ENCODE measurements around the gene LRP2. TPM values are rescaled to one million over a fixed set of nuclear protein-coding genes. Genes with fewer than 3 reads are reported as not detected.

Gene LRP2
- total RNA-seq, 3 donors from 2014 or later: 0.03 TPM; not detected in 2

DNA sequence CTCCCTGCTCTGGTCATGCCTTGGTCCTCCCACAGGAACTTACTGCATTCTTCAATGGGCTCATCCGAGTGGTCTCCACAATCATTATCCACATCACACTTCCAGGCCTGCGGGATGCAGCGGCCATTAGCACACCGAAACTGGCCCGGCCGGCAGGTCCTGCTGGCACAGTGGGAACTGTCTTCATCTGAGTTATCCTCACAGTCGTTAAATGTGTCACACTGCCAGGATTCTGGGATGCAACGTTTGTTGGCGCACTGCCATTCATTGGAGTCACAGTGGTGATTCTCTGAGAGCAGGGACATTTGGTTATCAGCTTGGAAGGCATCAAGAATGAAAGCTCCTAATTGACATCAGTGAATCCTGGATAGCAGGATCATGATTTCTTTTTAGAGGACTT is 188.5 kb downstream of the LRP2 start:
- ATAC-seq: no peak
- Mint-ChIP-seq H3K4me3 (no peak overlapping the region), H3K4me1 (ENCODE audit: low read depth) (no peaks in the 10 kb centered on the region), H3K9me3 (no peaks in the 10 kb centered on the region), H3K27me3 (ENCODE audit: low read depth) (peaks cover 20% of the 10 kb centered on the region), H3K36me3 (ENCODE audit: insufficient read depth) (no peaks in the 10 kb centered on the region)
- no peak for DNase-seq

DNA sequence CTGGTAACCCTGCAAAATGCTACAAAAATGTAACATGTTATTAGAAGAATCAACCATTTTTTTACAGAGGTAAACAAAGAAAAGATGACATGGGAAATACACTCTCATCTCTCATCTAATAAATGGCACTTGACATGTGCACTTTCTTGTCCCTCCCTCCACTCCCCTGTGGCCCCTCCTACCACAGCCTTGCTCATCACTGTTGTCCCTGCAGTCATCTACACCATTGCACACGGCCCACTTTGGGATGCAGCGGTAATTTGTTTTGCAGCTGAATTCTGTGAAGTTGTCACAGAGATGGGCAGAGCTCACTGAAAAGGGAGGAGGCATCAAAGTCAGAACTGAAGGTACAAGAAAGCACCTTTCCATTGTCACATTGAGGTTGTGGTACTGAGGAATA is 189.4 kb downstream of the LRP2 start:
- H3K27me3 Mint-ChIP-seq (ENCODE audit: low read depth): peaks cover 20% of the 10 kb centered on the region
- no peaks in the 10 kb centered on the region for H3K9me3 Mint-ChIP-seq
- ATAC-seq (no peak), DNase-seq (no peak)
- no peaks in the 10 kb centered on the region for H3K36me3 Mint-ChIP-seq (ENCODE audit: insufficient read depth)
- H3K4me3 Mint-ChIP-seq: no peak overlapping the region
- no peaks in the 10 kb centered on the region for H3K4me1 Mint-ChIP-seq (ENCODE audit: low read depth)

GRCh38 chr2:169172151-169172735 is 190.1 kb downstream of the LRP2 start:
- H3K4me1 Mint-ChIP-seq (ENCODE audit: low read depth): no peaks in the 10 kb centered on the region
- H3K9me3 Mint-ChIP-seq: no peaks in the 10 kb centered on the region
- H3K4me3 Mint-ChIP-seq: no peak overlapping the region
- peaks cover 20% of the 10 kb centered on the region for H3K27me3 Mint-ChIP-seq (ENCODE audit: low read depth)
- DNase-seq (no peak), ATAC-seq (no peak)
- no peaks in the 10 kb centered on the region for H3K36me3 Mint-ChIP-seq (ENCODE audit: insufficient read depth)

DNA sequence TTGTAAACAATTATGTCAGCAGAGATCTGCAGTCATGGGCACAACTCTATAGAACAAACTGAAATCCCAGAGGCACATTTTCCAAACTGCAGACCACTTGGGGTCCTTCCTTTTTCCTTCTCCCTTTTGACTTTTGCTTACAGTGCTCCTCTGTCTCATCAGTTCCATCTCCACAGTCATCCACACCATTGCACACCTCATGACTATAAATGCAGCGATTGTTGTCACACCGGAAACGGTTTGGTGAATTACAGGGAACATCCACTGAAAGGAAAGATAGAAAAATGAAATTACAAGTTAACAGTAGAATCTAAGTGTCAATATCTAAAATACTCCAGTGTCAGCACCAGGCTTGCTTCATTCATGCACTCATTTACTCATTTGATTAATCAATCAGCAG is 196.5 kb downstream of the LRP2 start:
- DNase-seq: no peak
- Mint-ChIP-seq H3K36me3 (ENCODE audit: insufficient read depth) (no peaks in the 10 kb centered on the region), H3K4me1 (ENCODE audit: low read depth) (no peaks in the 10 kb centered on the region), H3K4me3 (no peak overlapping the region), H3K9me3 (no peaks in the 10 kb centered on the region), H3K27me3 (ENCODE audit: low read depth) (peaks cover under 1% of the 10 kb centered on the region)
- no peak for ATAC-seq

GRCh38 chr2:169164311-169164710 is 198.0 kb downstream of the LRP2 start:
- Mint-ChIP-seq H3K4me3 (no peak overlapping the region), H3K9me3 (no peaks in the 10 kb centered on the region), H3K36me3 (ENCODE audit: insufficient read depth) (no peaks in the 10 kb centered on the region), H3K27me3 (ENCODE audit: low read depth) (peaks cover 3% of the 10 kb centered on the region), H3K4me1 (ENCODE audit: low read depth) (no peaks in the 10 kb centered on the region)
- ATAC-seq: no peak
- DNase-seq: no peak

- H3K27me3 Mint-ChIP-seq (ENCODE audit: low read depth): peaks cover 5% of the 10 kb centered on the region
- ATAC-seq: no peak
- no peak for DNase-seq
- H3K36me3 Mint-ChIP-seq (ENCODE audit: insufficient read depth): no peaks in the 10 kb centered on the region
- H3K4me1 Mint-ChIP-seq (ENCODE audit: low read depth): no peaks in the 10 kb centered on the region
- no peaks in the 10 kb centered on the region for H3K9me3 Mint-ChIP-seq
- no peak overlapping the region for H3K4me3 Mint-ChIP-seq
Measured at GRCh38 chr2:169162613-169163012, 199.7 kb downstream of the LRP2 start.

GRCh38 chr2:169160926-169161481 is 201.3 kb downstream of the LRP2 start:
- no peak for ATAC-seq
- Mint-ChIP-seq H3K4me3 (no peak overlapping the region), H3K27me3 (ENCODE audit: low read depth) (peaks cover 5% of the 10 kb centered on the region), H3K36me3 (ENCODE audit: insufficient read depth) (no peaks in the 10 kb centered on the region), H3K9me3 (no peaks in the 10 kb centered on the region), H3K4me1 (ENCODE audit: low read depth) (no peaks in the 10 kb centered on the region)
- no peak for DNase-seq

- Mint-ChIP-seq H3K4me3 (no peak overlapping the region), H3K27me3 (ENCODE audit: low read depth) (peaks cover 5% of the 10 kb centered on the region), H3K9me3 (no peaks in the 10 kb centered on the region), H3K4me1 (ENCODE audit: low read depth) (no peaks in the 10 kb centered on the region), H3K36me3 (ENCODE audit: insufficient read depth) (no peaks in the 10 kb centered on the region)
- ATAC-seq (no peak), DNase-seq (no peak)
Measured at GRCh38 chr2:169159686-169160085, 202.6 kb downstream of the LRP2 start.

DNA sequence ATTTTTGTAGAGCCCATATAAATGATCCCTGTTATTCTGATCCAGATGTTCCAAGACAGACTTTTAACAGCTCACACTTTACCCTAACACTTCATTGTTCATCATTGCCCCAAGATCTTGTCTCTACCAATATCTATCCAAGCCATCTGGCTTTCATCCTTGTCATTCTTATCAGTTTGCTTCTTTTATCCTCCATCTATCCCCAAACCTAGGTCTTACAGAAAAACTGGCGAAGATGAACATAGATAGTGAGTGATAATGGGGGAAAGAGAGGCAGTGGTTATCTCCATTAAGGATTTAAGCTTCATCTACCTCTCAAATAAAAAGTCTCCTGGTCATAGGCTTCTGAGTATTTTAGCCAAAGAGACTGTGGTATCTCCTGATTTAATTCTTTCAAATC is 203.5 kb downstream of the LRP2 start:
- H3K9me3 Mint-ChIP-seq: peaks cover 4% of the 10 kb centered on the region
- no peak for ATAC-seq
- H3K4me1 Mint-ChIP-seq (ENCODE audit: low read depth): no peaks in the 10 kb centered on the region
- H3K27me3 Mint-ChIP-seq (ENCODE audit: low read depth): peaks cover 5% of the 10 kb centered on the region
- H3K4me3 Mint-ChIP-seq: no peak overlapping the region
- DNase-seq: no peak
- peaks cover 2% of the 10 kb centered on the region for H3K36me3 Mint-ChIP-seq (ENCODE audit: insufficient read depth)

DNA sequence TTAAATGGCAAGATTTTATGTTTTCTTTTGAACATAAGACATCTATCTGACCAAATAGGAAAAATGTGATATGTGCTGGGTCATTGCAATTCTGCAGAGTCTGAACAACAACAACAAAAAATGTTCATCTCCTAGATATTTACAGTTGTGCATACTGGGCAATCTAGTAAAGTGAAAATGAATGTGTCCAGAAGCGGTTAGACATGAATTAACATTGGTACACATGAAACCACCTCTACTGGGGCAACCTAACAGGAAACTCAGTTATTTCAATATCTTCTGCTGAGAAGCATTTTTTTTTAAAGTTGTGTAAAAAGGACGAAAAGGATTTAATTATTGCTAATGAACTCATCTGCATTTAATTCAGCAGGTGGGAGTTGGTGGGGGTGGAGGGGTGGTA is 216.1 kb downstream of the LRP2 start:
- Mint-ChIP-seq H3K27me3 (ENCODE audit: low read depth) (peaks cover 2% of the 10 kb centered on the region), H3K4me1 (ENCODE audit: low read depth) (no peaks in the 10 kb centered on the region), H3K4me3 (no peak overlapping the region), H3K36me3 (ENCODE audit: insufficient read depth) (no peaks in the 10 kb centered on the region), H3K9me3 (no peaks in the 10 kb centered on the region)
- DNase-seq: no peak
- ATAC-seq: no peak

DNA sequence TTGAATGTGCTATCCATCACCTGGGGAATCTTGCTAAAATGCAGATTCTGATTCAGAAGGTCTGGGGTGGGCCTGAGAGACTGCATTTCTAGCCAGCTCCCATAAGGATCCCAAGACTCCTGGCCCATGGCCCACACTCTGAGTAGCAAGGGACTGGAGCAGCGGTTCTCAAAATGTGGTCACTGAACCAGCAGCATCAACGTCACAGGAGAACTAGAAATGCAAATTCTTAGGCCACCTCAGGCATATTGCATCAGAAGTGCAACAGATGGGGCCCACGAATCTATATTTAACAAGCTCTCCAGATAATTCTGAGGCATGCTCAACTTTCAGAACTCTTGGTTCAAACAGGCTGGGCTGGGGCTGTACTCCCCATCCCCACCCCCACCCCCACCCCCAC is 218.3 kb downstream of the LRP2 start:
- no peaks in the 10 kb centered on the region for H3K9me3 Mint-ChIP-seq
- H3K27me3 Mint-ChIP-seq (ENCODE audit: low read depth): no peaks in the 10 kb centered on the region
- no peaks in the 10 kb centered on the region for H3K4me1 Mint-ChIP-seq (ENCODE audit: low read depth)
- DNase-seq (no peak), ATAC-seq (no peak)
- H3K4me3 Mint-ChIP-seq: no peak overlapping the region
- H3K36me3 Mint-ChIP-seq (ENCODE audit: insufficient read depth): no peaks in the 10 kb centered on the region

GRCh38 chr2:169141713-169142352 is 220.5 kb downstream of the LRP2 start:
- peak; percentile 60 to 62 for ATAC-seq
- Mint-ChIP-seq H3K27me3 (ENCODE audit: low read depth) (no peaks in the 10 kb centered on the region), H3K9me3 (no peaks in the 10 kb centered on the region)

DNA sequence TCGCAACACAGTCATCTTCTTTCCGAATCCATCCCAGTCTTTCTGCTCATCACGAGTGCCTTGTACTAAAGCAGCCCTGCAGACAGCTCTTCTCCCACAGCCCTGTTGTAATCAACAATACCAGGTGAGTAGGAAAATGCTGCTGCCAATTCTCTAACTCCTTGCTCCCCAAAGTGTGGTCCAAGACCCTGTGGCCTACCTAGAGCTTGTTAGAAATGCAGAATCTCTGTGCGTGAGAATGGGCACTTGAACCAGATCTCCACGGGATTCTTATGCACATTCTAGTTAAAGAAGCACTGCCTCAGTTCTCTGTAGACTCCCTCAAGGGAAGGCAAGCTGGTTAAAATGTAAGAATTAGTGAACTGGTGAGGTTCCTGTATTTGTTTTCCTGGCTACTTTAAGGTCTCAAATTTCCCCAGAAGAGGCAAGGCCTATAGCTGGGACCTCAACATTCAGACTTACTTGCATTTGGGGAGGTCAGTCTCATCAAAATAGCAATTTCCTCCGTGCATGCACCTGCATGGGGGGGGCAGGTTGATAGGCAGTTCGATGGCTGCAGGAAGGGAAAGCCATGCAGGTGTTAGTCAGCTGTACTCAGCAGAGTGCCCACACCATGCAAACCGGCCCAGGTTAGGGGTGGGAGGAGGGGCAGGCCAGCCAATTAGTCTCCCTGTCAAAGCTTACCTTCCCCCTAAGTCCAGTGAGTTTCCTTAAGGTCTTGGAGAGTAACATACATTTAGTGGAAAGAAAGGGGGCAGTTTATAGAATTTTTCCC is 222.2 kb downstream of the LRP2 start:
- ATAC-seq (no peak), DNase-seq (no peak)
- Mint-ChIP-seq H3K9me3 (no peaks in the 10 kb centered on the region), H3K27me3 (ENCODE audit: low read depth) (no peaks in the 10 kb centered on the region), H3K36me3 (ENCODE audit: insufficient read depth) (no peaks in the 10 kb centered on the region), H3K4me1 (ENCODE audit: low read depth) (no peaks in the 10 kb centered on the region), H3K4me3 (no peak overlapping the region)

More at GRCh38 chr2:169141713-169142352, 220.5 kb downstream of the LRP2 start:
- peak; percentile 59 for DNase-seq
- no peak overlapping the region for H3K4me3 Mint-ChIP-seq
- no peaks in the 10 kb centered on the region for H3K4me1 Mint-ChIP-seq (ENCODE audit: low read depth)
- H3K36me3 Mint-ChIP-seq (ENCODE audit: insufficient read depth): no peaks in the 10 kb centered on the region

GRCh38 chr2:169139145-169139544 is 223.2 kb downstream of the LRP2 start:
- Mint-ChIP-seq H3K9me3 (no peaks in the 10 kb centered on the region), H3K36me3 (ENCODE audit: insufficient read depth) (no peaks in the 10 kb centered on the region), H3K4me3 (no peak overlapping the region), H3K4me1 (ENCODE audit: low read depth) (no peaks in the 10 kb centered on the region), H3K27me3 (ENCODE audit: low read depth) (no peaks in the 10 kb centered on the region)
- ATAC-seq: no peak
- DNase-seq: no peak

DNA sequence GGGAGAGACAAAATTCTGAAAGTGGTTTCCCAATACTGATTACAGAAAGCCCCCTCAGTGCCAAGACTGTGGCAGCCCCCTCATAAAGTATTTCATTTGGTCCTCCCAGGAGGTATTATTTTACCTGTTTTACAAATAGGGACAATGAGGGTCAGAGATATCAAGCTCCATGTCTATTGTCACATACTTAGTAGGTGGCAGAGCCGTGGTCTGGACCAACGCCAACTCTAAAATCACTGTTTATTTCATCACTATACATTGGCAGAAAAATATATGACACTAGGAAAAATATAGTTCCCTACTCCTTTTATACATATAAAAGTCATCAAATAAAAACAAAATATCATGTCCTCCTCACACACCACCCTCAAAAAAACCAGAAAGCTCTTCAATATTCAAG is 224.4 kb downstream of the LRP2 start:
- H3K36me3 Mint-ChIP-seq (ENCODE audit: insufficient read depth): no peaks in the 10 kb centered on the region
- no peaks in the 10 kb centered on the region for H3K9me3 Mint-ChIP-seq
- no peaks in the 10 kb centered on the region for H3K27me3 Mint-ChIP-seq (ENCODE audit: low read depth)
- H3K4me3 Mint-ChIP-seq: no peak overlapping the region
- ATAC-seq: no peak
- no peaks in the 10 kb centered on the region for H3K4me1 Mint-ChIP-seq (ENCODE audit: low read depth)
- DNase-seq: no peak
